ENCODE results near the gene MPPED1. TPM values are rescaled to one million over a fixed set of nuclear protein-coding genes. Genes with fewer than 3 reads are reported as not detected.

The MPPED1 gene
- total and polyA plus RNA-seq, 2 of the 13 experiments (the other 11 are each of a cell fraction or from before 2014, with no cell fraction given) = 0.77 TPM; not detected in 1

DNA sequence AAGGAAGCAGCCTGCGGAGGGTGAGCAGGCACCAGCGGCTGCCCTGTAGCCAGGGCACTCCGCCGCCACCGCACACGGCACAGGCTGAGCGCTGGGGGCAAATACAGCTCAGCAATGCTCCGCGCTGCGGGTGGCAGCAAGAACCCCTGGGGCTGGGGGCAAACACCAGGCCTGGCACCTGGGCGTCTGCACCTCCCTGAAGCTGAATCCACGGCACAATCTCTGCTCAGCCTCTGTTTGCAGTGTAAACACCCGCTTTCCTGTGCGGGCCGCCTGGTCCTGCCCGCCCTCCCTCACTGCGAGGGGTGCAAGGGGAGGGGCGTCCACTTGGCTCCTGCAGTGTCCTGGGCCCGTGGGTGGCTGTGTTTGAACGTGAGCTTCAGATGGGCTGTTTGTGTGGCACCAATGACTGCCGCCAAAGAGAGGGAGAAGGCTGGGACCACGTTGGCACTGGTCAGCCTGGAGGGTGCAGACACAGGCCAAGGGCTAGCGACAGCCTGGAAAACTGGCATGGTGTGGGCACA, 14.8 kb upstream of the MPPED1 start (continued):
- TF ChIP-seq, protein P1, sequence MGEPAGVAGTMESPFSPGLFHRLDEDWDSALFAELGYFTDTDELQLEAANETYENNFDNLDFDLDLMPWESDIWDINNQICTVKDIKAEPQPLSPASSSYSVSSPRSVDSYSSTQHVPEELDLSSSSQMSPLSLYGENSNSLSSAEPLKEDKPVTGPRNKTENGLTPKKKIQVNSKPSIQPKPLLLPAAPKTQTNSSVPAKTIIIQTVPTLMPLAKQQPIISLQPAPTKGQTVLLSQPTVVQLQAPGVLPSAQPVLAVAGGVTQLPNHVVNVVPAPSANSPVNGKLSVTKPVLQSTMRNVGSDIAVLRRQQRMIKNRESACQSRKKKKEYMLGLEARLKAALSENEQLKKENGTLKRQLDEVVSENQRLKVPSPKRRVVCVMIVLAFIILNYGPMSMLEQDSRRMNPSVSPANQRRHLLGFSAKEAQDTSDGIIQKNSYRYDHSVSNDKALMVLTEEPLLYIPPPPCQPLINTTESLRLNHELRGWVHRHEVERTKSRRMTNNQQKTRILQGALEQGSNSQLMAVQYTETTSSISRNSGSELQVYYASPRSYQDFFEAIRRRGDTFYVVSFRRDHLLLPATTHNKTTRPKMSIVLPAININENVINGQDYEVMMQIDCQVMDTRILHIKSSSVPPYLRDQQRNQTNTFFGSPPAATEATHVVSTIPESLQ (CRISPR knock-in tag; conservative IDR thresholded peaks at IDR 0.05) = no peak
- TF ChIP-seq AGO1 (IDR thresholded peaks at IDR 0.05; ENCODE audit: low read depth, low read length, poor library complexity, severe bottlenecking) (peak; percentile 43), NFE2L1 (CRISPR knock-in tag; IDR thresholded peaks at IDR 0.05; ENCODE audit: borderline replicate concordance) (no peak), ZNF225 (CRISPR knock-in tag; IDR thresholded peaks at IDR 0.05) (no peak), SMARCE1 (IDR thresholded peaks at IDR 0.05; ENCODE audit: borderline replicate concordance) (no peak), SRY (CRISPR knock-in tag; IDR thresholded peaks at IDR 0.05) (no peak), KLF15 (CRISPR knock-in tag; IDR thresholded peaks at IDR 0.05; ENCODE audit: borderline replicate concordance) (no peak), MIXL1 (CRISPR knock-in tag; IDR thresholded peaks at IDR 0.05) (no peak), ZNF792 (CRISPR knock-in tag; IDR thresholded peaks at IDR 0.05) (peak; percentile 50; the same call in 1 of the 2 replicates), ZNF33A (CRISPR knock-in tag; IDR thresholded peaks at IDR 0.05; ENCODE audit: borderline replicate concordance) (no peak), TCF7 (IDR thresholded peaks at IDR 0.05; ENCODE audit: low read depth) (no peak), ZNF841 (CRISPR knock-in tag; IDR thresholded peaks at IDR 0.05; ENCODE audit: borderline replicate concordance) (no peak), ZNF672 (CRISPR knock-in tag; IDR thresholded peaks at IDR 0.05) (no peak), KDM4B (CRISPR knock-in tag; IDR thresholded peaks at IDR 0.05) (no peak), SIN3A (IDR thresholded peaks at IDR 0.05; ENCODE audit: borderline replicate concordance, low read depth, low read length) (no peak), JUNB (CRISPR knock-in tag; IDR thresholded peaks at IDR 0.05; ENCODE audit: borderline replicate concordance) (no peak), RORA (CRISPR knock-in tag; IDR thresholded peaks at IDR 0.05) (no peak), NR2F2 (IDR thresholded peaks at IDR 0.05; ENCODE audit: borderline replicate concordance, low read depth) (no peak), ZNF3 (CRISPR knock-in tag; IDR thresholded peaks at IDR 0.05) (no peak), MBD4 (IDR thresholded peaks at IDR 0.05; ENCODE audit: borderline replicate concordance, low read length) (no peak), ZNF296 (CRISPR knock-in tag; conservative IDR thresholded peaks at IDR 0.05) (no peak), U2AF1 (optimal IDR thresholded peaks at IDR 0.05; ENCODE audit: low read depth, low read length) (no peak), NFIB (CRISPR knock-in tag; IDR thresholded peaks at IDR 0.05; ENCODE audit: borderline replicate concordance) (no peak), DPF2 (CRISPR knock-in tag; IDR thresholded peaks at IDR 0.05; ENCODE audit: borderline replicate concordance, low read depth) (peak; percentile 56; the same call in 1 of the 2 replicates), SRSF4 (IDR thresholded peaks at IDR 0.05; ENCODE audit: low read depth, low read length, poor library complexity, severe bottlenecking) (no peak)
- TF ChIP-seq, protein P2, sequence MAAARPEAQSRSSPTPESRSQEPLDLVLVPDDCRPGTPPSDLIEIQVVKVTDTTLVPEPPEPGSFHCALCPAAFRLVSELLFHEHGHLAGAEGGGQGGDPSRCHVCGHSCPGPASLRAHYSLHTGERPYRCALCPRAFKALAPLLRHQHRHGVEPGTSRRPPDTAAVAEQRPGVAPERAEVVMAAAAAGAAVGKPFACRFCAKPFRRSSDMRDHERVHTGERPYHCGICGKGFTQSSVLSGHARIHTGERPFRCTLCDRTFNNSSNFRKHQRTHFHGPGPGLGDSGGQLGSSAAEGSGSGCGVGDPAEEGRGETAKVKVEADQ (CRISPR knock-in tag; IDR thresholded peaks at IDR 0.05; ENCODE audit: borderline replicate concordance) = no peak
- TF ChIP-seq, protein P3, sequence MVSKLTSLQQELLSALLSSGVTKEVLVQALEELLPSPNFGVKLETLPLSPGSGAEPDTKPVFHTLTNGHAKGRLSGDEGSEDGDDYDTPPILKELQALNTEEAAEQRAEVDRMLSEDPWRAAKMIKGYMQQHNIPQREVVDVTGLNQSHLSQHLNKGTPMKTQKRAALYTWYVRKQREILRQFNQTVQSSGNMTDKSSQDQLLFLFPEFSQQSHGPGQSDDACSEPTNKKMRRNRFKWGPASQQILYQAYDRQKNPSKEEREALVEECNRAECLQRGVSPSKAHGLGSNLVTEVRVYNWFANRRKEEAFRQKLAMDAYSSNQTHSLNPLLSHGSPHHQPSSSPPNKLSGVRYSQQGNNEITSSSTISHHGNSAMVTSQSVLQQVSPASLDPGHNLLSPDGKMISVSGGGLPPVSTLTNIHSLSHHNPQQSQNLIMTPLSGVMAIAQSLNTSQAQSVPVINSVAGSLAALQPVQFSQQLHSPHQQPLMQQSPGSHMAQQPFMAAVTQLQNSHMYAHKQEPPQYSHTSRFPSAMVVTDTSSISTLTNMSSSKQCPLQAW (CRISPR knock-in tag; IDR thresholded peaks at IDR 0.05) = peak; percentile 58; the same call in 1 of the 2 replicates
- TF ChIP-seq, protein P4, sequence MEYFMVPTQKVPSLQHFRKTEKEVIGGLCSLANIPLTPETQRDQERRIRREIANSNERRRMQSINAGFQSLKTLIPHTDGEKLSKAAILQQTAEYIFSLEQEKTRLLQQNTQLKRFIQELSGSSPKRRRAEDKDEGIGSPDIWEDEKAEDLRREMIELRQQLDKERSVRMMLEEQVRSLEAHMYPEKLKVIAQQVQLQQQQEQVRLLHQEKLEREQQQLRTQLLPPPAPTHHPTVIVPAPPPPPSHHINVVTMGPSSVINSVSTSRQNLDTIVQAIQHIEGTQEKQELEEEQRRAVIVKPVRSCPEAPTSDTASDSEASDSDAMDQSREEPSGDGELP (IDR thresholded peaks at IDR 0.05; ENCODE audit: borderline replicate concordance, low read depth) = peak; percentile 55; the same call in 1 of the 2 replicates
